Measurements from ENCODE around the gene MINDY2. TPM values are rescaled to one million over a fixed set of nuclear protein-coding genes. Genes with fewer than 3 reads are reported as not detected.
A peak's percentile ranks its signal among the peaks of the same experiment; 100 is the strongest.

The MINDY2 gene
- total and polyA plus RNA-seq, 2 of the 8 experiments (the other 6 are each of a cell fraction or from before 2014, with no cell fraction given), result 3.1 to 25.7 TPM

DNA sequence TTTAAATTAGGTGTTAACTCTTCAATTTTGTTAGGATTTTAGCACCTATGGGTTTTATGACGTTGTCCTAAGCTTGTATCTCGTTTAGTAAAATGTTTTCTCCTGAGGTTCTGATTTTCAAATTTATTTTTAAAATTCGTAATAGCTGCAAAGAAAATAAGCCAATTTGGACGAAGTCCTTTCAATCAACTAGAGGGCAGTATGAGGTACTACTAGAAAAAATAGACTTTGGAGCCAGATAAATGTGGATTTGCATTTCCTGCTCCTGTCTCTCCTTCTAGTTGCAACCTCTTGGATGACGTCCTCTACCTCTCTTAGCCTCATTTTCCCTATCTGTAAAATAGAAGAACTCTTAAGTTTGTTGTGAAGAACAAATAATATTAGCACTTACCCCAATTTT lies 81.2 kb downstream of the MINDY2 start:
- H3K23ac ChIP-seq (ENCODE audit: insufficient read length), result no peak overlapping the region
- no peaks in the 10 kb centered on the region for H3K4me1 ChIP-seq (replicated peaks in 1 of 4; ENCODE audit: control insufficient read depth in 3 of 4, insufficient read depth in 4 of 4, low read length in 3 of 4)
- no peak overlapping the region for H4K8ac ChIP-seq (ENCODE audit: extremely low read depth, insufficient read depth, low read length)
- peaks cover 0 to 7% (median 3%) of the 10 kb centered on the region in 4 experiments; a peak in 3 of 8 replicates for H3K36me3 ChIP-seq (ENCODE audit: control insufficient read depth in 2 of 4, insufficient read depth in 4 of 4, low read length in 3 of 4)
- FAIRE-seq (peak; percentile 42), DNase-seq (ENCODE audit: low read depth in 1 of 2, low spot score in 2 of 2) (no peak)
- no peaks in the 10 kb centered on the region for H3K79me1 ChIP-seq (ENCODE audit: low read depth, low read length)
- no peak overlapping the region for H4K5ac ChIP-seq (ENCODE audit: insufficient read length, low read depth, low read length)
- no peak overlapping the region for H2AFZ ChIP-seq (ENCODE audit: low read length)
- H3K56ac ChIP-seq (replicated peaks; ENCODE audit: insufficient read length, low read depth, low read length), result no peak overlapping the region
- H3K14ac ChIP-seq (ENCODE audit: insufficient read length), result no peak overlapping the region
- no peak overlapping the region for H2BK120ac ChIP-seq (replicated peaks; ENCODE audit: low read depth, low read length)
- no peaks in the 10 kb centered on the region for H3K9me3 ChIP-seq (ENCODE audit: insufficient read depth in 2 of 2, low read depth in 1 of 2, low read length in 1 of 2)
- WGBS, 2 experiments (ENCODE audit: extremely low coverage in 1 of 2, insufficient coverage in 1 of 2, insufficient read length in 1 of 2, insufficient replicate concordance in 2 of 2, low coverage in 1 of 2, low lambda C conversion rate in 2 of 2, missing lambda C conversion rate in 1 of 2), result 89% methylated on average over 5 of the region's 5 CpGs; no CpG with 5 or more reads in 1 of the 2 experiments
- POLR2A ChIA-PET (ENCODE audit: partially characterized antibody), result no interaction called here
- H4K91ac ChIP-seq (replicated peaks; ENCODE audit: insufficient read length, low read length), result no peak overlapping the region
- H2BK12ac ChIP-seq (ENCODE audit: low read depth, low read length), result no peak overlapping the region
- CTCF ChIA-PET (ENCODE audit: partially characterized antibody), result interaction anchor here (0.9 to 3.1 kb wide), 5 partner anchors 9 to 279 kb away, joined by 3 to 18 read pairs (median 6); no protein-coding TSS in a partner anchor
- H3K27me3 ChIP-seq (replicated peaks in 1 of 4; ENCODE audit: control insufficient read depth in 3 of 4, extremely low read depth in 1 of 4, insufficient read depth in 3 of 4, low read length in 3 of 4), result no peaks in the 10 kb centered on the region
- H3K18ac ChIP-seq (ENCODE audit: extremely low read depth, low read length), result no peak overlapping the region
- no peak overlapping the region for H2AK5ac ChIP-seq (ENCODE audit: low read depth, low read length)
- no peak overlapping the region for H3K4me2 ChIP-seq (ENCODE audit: insufficient read depth in 1 of 2, low read depth in 2 of 2, low read length in 2 of 2)
- H2BK20ac ChIP-seq (ENCODE audit: low read length), result no peak overlapping the region
- no peak overlapping the region for H3K4ac ChIP-seq (replicated peaks; ENCODE audit: insufficient read length, low read depth, low read length)
- TF ChIP-seq RAD21 (IDR thresholded peaks at IDR 0.05 in 1 of 2, conservative IDR thresholded peaks at IDR 0.05 in 1 of 2; ENCODE audit: low read depth in 2 of 2, low read length in 2 of 2), result peak in 1 of 2 experiments; percentile 24; a peak in 1 of 4 replicates
- TF ChIP-seq, protein P1, sequence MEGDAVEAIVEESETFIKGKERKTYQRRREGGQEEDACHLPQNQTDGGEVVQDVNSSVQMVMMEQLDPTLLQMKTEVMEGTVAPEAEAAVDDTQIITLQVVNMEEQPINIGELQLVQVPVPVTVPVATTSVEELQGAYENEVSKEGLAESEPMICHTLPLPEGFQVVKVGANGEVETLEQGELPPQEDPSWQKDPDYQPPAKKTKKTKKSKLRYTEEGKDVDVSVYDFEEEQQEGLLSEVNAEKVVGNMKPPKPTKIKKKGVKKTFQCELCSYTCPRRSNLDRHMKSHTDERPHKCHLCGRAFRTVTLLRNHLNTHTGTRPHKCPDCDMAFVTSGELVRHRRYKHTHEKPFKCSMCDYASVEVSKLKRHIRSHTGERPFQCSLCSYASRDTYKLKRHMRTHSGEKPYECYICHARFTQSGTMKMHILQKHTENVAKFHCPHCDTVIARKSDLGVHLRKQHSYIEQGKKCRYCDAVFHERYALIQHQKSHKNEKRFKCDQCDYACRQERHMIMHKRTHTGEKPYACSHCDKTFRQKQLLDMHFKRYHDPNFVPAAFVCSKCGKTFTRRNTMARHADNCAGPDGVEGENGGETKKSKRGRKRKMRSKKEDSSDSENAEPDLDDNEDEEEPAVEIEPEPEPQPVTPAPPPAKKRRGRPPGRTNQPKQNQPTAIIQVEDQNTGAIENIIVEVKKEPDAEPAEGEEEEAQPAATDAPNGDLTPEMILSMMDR (IDR thresholded peaks at IDR 0.05; ENCODE audit: control extremely low read depth in 1 of 3, insufficient read depth in 1 of 3, low read depth in 1 of 3, low read length in 3 of 3), result peak in 1 of 3 experiments; percentile 7; a peak in 1 of 4 replicates
- no peak for TF ChIP-seq RNF2 (IDR thresholded peaks at IDR 0.05; ENCODE audit: borderline replicate concordance, low read depth, low read length, missing control alignments, poor library complexity, severe bottlenecking)
- no peak overlapping the region for H2BK15ac ChIP-seq (ENCODE audit: low read length)
- no peak overlapping the region for H2BK5ac ChIP-seq (ENCODE audit: low read depth, low read length)
- no peak overlapping the region for H3K4me3 ChIP-seq (ENCODE audit: extremely low read depth in 1 of 4, insufficient read depth in 2 of 4, low read depth in 3 of 4, low read length in 4 of 4)
- H3K79me2 ChIP-seq (ENCODE audit: control insufficient read depth in 1 of 2, insufficient read depth in 2 of 2, low read length in 2 of 2), result no peaks in the 10 kb centered on the region
- no peaks in the 10 kb centered on the region for H3K23me2 ChIP-seq (ENCODE audit: low read depth, low read length)
- H3K27ac ChIP-seq (ENCODE audit: low read depth, low read length), result no peak overlapping the region
- no peaks in the 10 kb centered on the region for H4K20me1 ChIP-seq (replicated peaks in 1 of 2; ENCODE audit: control insufficient read depth in 1 of 2, insufficient read depth in 2 of 2, low read length in 2 of 2)
- H3K9ac ChIP-seq (replicated peaks in 1 of 4; ENCODE audit: extremely low read depth in 1 of 4, low read depth in 3 of 4, low read length in 3 of 4), result no peak overlapping the region

Data from H1 (cell line).